Activated B cell treated with CpG ODN at 0.5 μM for 24 hours (primary cell): ENCODE data around the gene CDKAL1. TPM values are rescaled to one million over a fixed set of nuclear protein-coding genes. Genes with fewer than 3 reads are reported as not detected.
A peak's percentile ranks its signal among the peaks of the same experiment; 100 is the strongest.

Experiments used
- ATAC-seq: fragments of 200-7000 bp; cut with Tn5 transposase; one replicate; pipeline ENCODE4 v1.10.0; 2021; ENCODE audit warnings: low read depth, mild to moderate bottlenecking, moderate library complexity
- CTCF ChIA-PET: fragments of 350-600 bp; sonication (Branson Sonifier 250); formaldehyde crosslinking; loops from one replicate; lab custom pipeline; 2021; ENCODE audit warnings: antibody characterized with exemption; lab: Charles Lee
- POLR2A ChIA-PET: fragments of 350-600 bp; sonication (Branson Sonifier 250); formaldehyde crosslinking; loops from one replicate; lab custom pipeline; 2021; ENCODE audit warnings: antibody characterized with exemption; lab: Charles Lee
- DNase-seq: peaks from one replicate; pipeline ENCODE4 v3.0.0; 2022
- H3K27ac Mint-ChIP-seq: one replicate; pipeline ENCODE4 v1.8.0; 2020; ENCODE audit warnings: mixed read lengths
- H3K27me3 Mint-ChIP-seq: one replicate; pipeline ENCODE4 v1.8.0; 2021; ENCODE audit warnings: mixed read lengths
- H3K36me3 Mint-ChIP-seq: one replicate; pipeline ENCODE4 v1.8.0; 2021; ENCODE audit warnings: low read depth, mixed read lengths
- H3K4me1 Mint-ChIP-seq: one replicate; pipeline ENCODE4 v1.8.0; 2021; ENCODE audit warnings: mixed read lengths
- H3K4me3 Mint-ChIP-seq: one replicate; pipeline ENCODE4 v1.8.0; 2020; ENCODE audit warnings: mild to moderate bottlenecking, mixed read lengths
- H3K9me3 Mint-ChIP-seq: one replicate; pipeline ENCODE4 v1.8.0; 2020; ENCODE audit warnings: mixed read lengths
- CTCF ChIP-seq: fragments of 200-600 bp; IDR thresholded peaks from one replicate; pipeline ENCODE4 v1.8.0; 2022; ENCODE audit warnings: antibody characterized with exemption, mild to moderate bottlenecking
- intact Hi-C: fragments of 100-400 bp; cut with micrococcal nuclease; formaldehyde crosslinking; loops from one replicate; pipeline ENCODE4 v1.15.1; 2024
- total RNA-seq: library from RNA; stranded (reverse); gene quantifications from 2 replicates; pipeline ENCODE4 v1.2.3, GENCODE V29; 2022

CDKAL1 gene
- total RNA-seq, 1 donor from 2014 or later = 31.9 TPM

- no peaks in the 10 kb centered on the region for H3K36me3 Mint-ChIP-seq
- H3K9me3 Mint-ChIP-seq = no peaks in the 10 kb centered on the region
- intact Hi-C loops = no loop called here
- CTCF ChIA-PET = no interaction called here
- DNase-seq (no peak), ATAC-seq (no peak)
- H3K4me3 Mint-ChIP-seq = peak overlapping the region; percentile 24
- peaks cover 49% of the 10 kb centered on the region for H3K4me1 Mint-ChIP-seq
- TF ChIP-seq CTCF = no peak
- POLR2A ChIA-PET = no interaction called here
- no peak overlapping the region for H3K27ac Mint-ChIP-seq
- no peaks in the 10 kb centered on the region for H3K27me3 Mint-ChIP-seq
Observed at GRCh38 chr6:21099338-21100314, 565.4 kb downstream of the CDKAL1 start.

- no peak for DNase-seq
- Mint-ChIP-seq H3K36me3 (no peaks in the 10 kb centered on the region), H3K9me3 (no peaks in the 10 kb centered on the region), H3K4me1 (peaks cover 49% of the 10 kb centered on the region), H3K27me3 (no peaks in the 10 kb centered on the region), H3K27ac (no peak overlapping the region), H3K4me3 (no peak overlapping the region)
- TF ChIP-seq CTCF = no peak
- POLR2A ChIA-PET = no interaction called here
- intact Hi-C loops = no loop called here
- no peak for ATAC-seq
- CTCF ChIA-PET = no interaction called here
Observed at GRCh38 chr6:21100991-21101390, 566.7 kb downstream of the CDKAL1 start.

- Mint-ChIP-seq H3K27ac (no peak overlapping the region), H3K9me3 (no peaks in the 10 kb centered on the region), H3K4me3 (no peak overlapping the region), H3K27me3 (no peaks in the 10 kb centered on the region), H3K36me3 (no peaks in the 10 kb centered on the region), H3K4me1 (peaks cover 49% of the 10 kb centered on the region)
- no peak for TF ChIP-seq CTCF
- ChIA-PET POLR2A (no interaction called here), CTCF (no interaction called here)
- intact Hi-C loops = no loop called here
- DNase-seq (no peak), ATAC-seq (no peak)
Observed at GRCh38 chr6:21101694-21102093, 567.4 kb downstream of the CDKAL1 start.

- ATAC-seq (no peak), DNase-seq (no peak)
- Mint-ChIP-seq H3K27me3 (no peaks in the 10 kb centered on the region), H3K4me3 (no peak overlapping the region), H3K4me1 (peaks cover 49% of the 10 kb centered on the region), H3K36me3 (no peaks in the 10 kb centered on the region), H3K27ac (no peak overlapping the region), H3K9me3 (no peaks in the 10 kb centered on the region)
- ChIA-PET CTCF (no interaction called here), POLR2A (no interaction called here)
- intact Hi-C loops = no loop called here
- TF ChIP-seq CTCF = no peak
Observed at GRCh38 chr6:21102201-21102600, 567.9 kb downstream of the CDKAL1 start.

GRCh38 chr6:21102624-21103023, 568.4 kb downstream of the CDKAL1 start:
- no peaks in the 10 kb centered on the region for H3K27me3 Mint-ChIP-seq
- no peak overlapping the region for H3K4me3 Mint-ChIP-seq
- no peaks in the 10 kb centered on the region for H3K36me3 Mint-ChIP-seq
- DNase-seq (no peak), ATAC-seq (no peak)
- ChIA-PET CTCF (no interaction called here), POLR2A (no interaction called here)
- TF ChIP-seq CTCF = no peak
- no peaks in the 10 kb centered on the region for H3K9me3 Mint-ChIP-seq
- peaks cover 46% of the 10 kb centered on the region for H3K4me1 Mint-ChIP-seq
- intact Hi-C loops = no loop called here
- no peak overlapping the region for H3K27ac Mint-ChIP-seq
